GM12801 (cell line): ENCODE data around the gene KLRC3.
"Not testable (repeated sequence)": the region's sequence is repeated elsewhere in the genome, so short reads cannot be mapped to it uniquely, and the experiment has no call there.

Experiments
- CTCF ChIP-seq: IDR thresholded peaks from one replicate; pipeline ENCODE4 v1.5.1; 2011; ENCODE audit warnings: control low read depth; ENCODE audit not compliant: insufficient read length; ENCODE audit errors: extremely low read depth

Gene KLRC3

GRCh38 chr12:10448236-10448635, 27.8 kb upstream of the KLRC3 start:
- no peak for TF ChIP-seq CTCF

GRCh38 chr12:10435816-10436215, 15.4 kb upstream of the KLRC3 start, which contains the start of gene KLRC2:
KLRC2 (minus strand) TSS chr12:10436010; CDS start chr12:10435986, 24 bp downstream.
- not testable (repeated sequence) for TF ChIP-seq CTCF

- TF ChIP-seq CTCF, result no peak
These were observed 11.0 kb downstream of the KLRC3 start, which contains the start of gene KLRC4 for GRCh38 chr12:10409392-10409791. KLRC4 (minus strand) TSS chr12:10409757; CDS start chr12:10409575, 182 bp downstream.

- no peak for TF ChIP-seq CTCF
These were observed 11.6 kb downstream of the KLRC3 start for GRCh38 chr12:10408842-10409241.

GRCh38 chr12:10406725-10407124, 13.7 kb downstream of the KLRC3 start:
- TF ChIP-seq CTCF, result no peak

GRCh38 chr12:10405294-10405693, 15.1 kb downstream of the KLRC3 start:
- TF ChIP-seq CTCF, result no peak

- no peak for TF ChIP-seq CTCF
These were observed 15.6 kb downstream of the KLRC3 start for GRCh38 chr12:10404798-10405197.
